GM12878 (cell line): ENCODE data around the gene RIOK1. TPM values are rescaled to one million over a fixed set of nuclear protein-coding genes. Genes with fewer than 3 reads are reported as not detected.
A peak's percentile ranks its signal among the peaks of the same experiment; 100 is the strongest.

Source experiments
- ATAC-seq: fragments of 200-7000 bp; cut with Tn5 transposase; 3 replicates; pipeline ENCODE4 v1.9.1; 2020; ENCODE audit warnings: mild to moderate bottlenecking, moderate library complexity
- Bru-seq: library from RNA; stranded (reverse); fragments of 400-500 nt; gene quantifications from one replicate; lab custom pipeline; 2021; lab: Mats Ljungman, UMichigan
- BruChase-seq, 2 experiments: library from RNA; stranded (reverse); fragments of 400-500 nt; gene quantifications; one replicate each; lab custom pipeline; 2021; lab: Mats Ljungman, UMichigan
- BruUV-seq: library from RNA; stranded (reverse); fragments of 400-500 nt; replicated peaks from 2 replicates; lab custom pipeline; 2021; lab: Mats Ljungman, UMichigan
- CTCF ChIA-PET: fragments of 300-600 bp; sonication (Branson Sonifier 250); formaldehyde crosslinking; extraction: SDS; loops from one replicate; lab custom pipeline; 2021; ENCODE audit warnings: inconsistent platforms; lab: Yijun Ruan, JAX
- POLR2A ChIA-PET: fragments of 350-600 bp; formaldehyde crosslinking; extraction: SDS; loops from one replicate; lab custom pipeline; 2021; ENCODE audit warnings: inconsistent platforms; lab: Charles Lee
- RAD21 ChIA-PET: fragments of 300-600 bp; sonication (Branson Sonifier 250); formaldehyde crosslinking; loops from one replicate; lab custom pipeline; 2023; ENCODE audit warnings: antibody characterized with exemption; ENCODE audit not compliant: unreplicated experiment; lab: Charles Lee
- SMC1A ChIA-PET: fragments of 300-600 bp; sonication (Branson Sonifier 250); formaldehyde crosslinking; loops from one replicate; lab custom pipeline; 2023; ENCODE audit not compliant: unreplicated experiment, uncharacterized antibody; lab: Charles Lee
- DNase-seq: peaks from one replicate; pipeline ENCODE4 v3.0.0-alpha.2; 2011; ENCODE audit warnings: low read depth, low spot score
- FAIRE-seq: peaks from 3 replicates; lab custom pipeline; 2011; peaks lifted over from hg19 to GRCh38; lab: Jason Lieb, UNC
- H2AFZ ChIP-seq: 2 replicates; pipeline ENCODE4 v1.6.0; 2011; ENCODE audit warnings: low read depth, low read length, control low read depth; ENCODE audit not compliant: control insufficient read depth
- H3K27ac ChIP-seq: 2 replicates; pipeline ENCODE4 v1.5.1; 2011; ENCODE audit warnings: control low read depth; ENCODE audit not compliant: control insufficient read depth, insufficient read depth
- H3K27me3 ChIP-seq, 2 experiments: replicated peaks in 1 of 2; 2 replicates each; pipeline versions ENCODE4 v1.6.0 to v1.6.1; 2011; ENCODE audit warnings: low read length in 1 of 2; ENCODE audit not compliant: control insufficient read depth in 2 of 2, insufficient read depth in 2 of 2
- H3K36me3 ChIP-seq, 2 experiments: 2 replicates each; pipeline ENCODE4 v1.5.1; 2011; ENCODE audit warnings: low read length in 1 of 2; ENCODE audit not compliant: control insufficient read depth in 2 of 2, insufficient read depth in 2 of 2
- H3K4me1 ChIP-seq: 2 replicates; pipeline ENCODE4 v1.6.1; 2011; ENCODE audit warnings: mild to moderate bottlenecking, low read length, moderate library complexity, mixed read lengths; ENCODE audit not compliant: control insufficient read depth, insufficient read depth
- H3K4me2 ChIP-seq: 2 replicates; pipeline ENCODE4 v1.6.0; 2011; ENCODE audit warnings: control low read depth; ENCODE audit not compliant: control insufficient read depth, insufficient read depth
- H3K4me3 ChIP-seq: fragments of 200-600 bp; sonication (generic); 2 replicates; pipeline ENCODE4 v1.5.1; 2016
- H3K79me2 ChIP-seq: 2 replicates; pipeline ENCODE4 v1.6.0; 2011; ENCODE audit warnings: low read length; ENCODE audit not compliant: control insufficient read depth, insufficient read depth
- H3K9ac ChIP-seq: 2 replicates; pipeline ENCODE4 v1.8.0; 2011; ENCODE audit warnings: low read length, control low read depth, mixed read lengths; ENCODE audit not compliant: control insufficient read depth, insufficient read depth
- H3K9me3 ChIP-seq: replicated peaks from 3 replicates; pipeline ENCODE4 v1.5.1; 2011; ENCODE audit warnings: mild to moderate bottlenecking, low read length; ENCODE audit not compliant: control insufficient read depth, insufficient read depth
- H4K20me1 ChIP-seq: 2 replicates; pipeline ENCODE4 v1.6.0; 2011; ENCODE audit not compliant: control insufficient read depth, insufficient read depth
- BRCA1 ChIP-seq: IDR thresholded peaks from 2 replicates; pipeline ENCODE4 v1.6.1; 2011; ENCODE audit warnings: low read depth, low read length, improper control_type of control experiment
- MTA2 ChIP-seq: fragments of 450-650 bp; IDR thresholded peaks from 2 replicates; pipeline ENCODE4 v1.6.1; 2016; ENCODE audit warnings: low read depth, mild to moderate bottlenecking, moderate library complexity
- POLR2AphosphoS5 ChIP-seq: IDR thresholded peaks from 2 replicates; pipeline ENCODE4 v1.6.1; 2011; ENCODE audit warnings: mild to moderate bottlenecking, low read length, inconsistent platforms
- SIN3A ChIP-seq: IDR thresholded peaks from 2 replicates; pipeline ENCODE4 v1.6.1; 2012; ENCODE audit warnings: low read depth, low read length, improper control_type of control experiment
- TCF12 ChIP-seq: IDR thresholded peaks from 2 replicates; pipeline ENCODE4 v1.6.1; 2011; ENCODE audit warnings: low read depth, mild to moderate bottlenecking, low read length
- TCF3 ChIP-seq: IDR thresholded peaks from 2 replicates; pipeline ENCODE4 v1.6.1; 2012; ENCODE audit warnings: low read depth, mild to moderate bottlenecking, low read length, borderline replicate concordance; ENCODE audit not compliant: insufficient read depth
- ZNF207 ChIP-seq: fragments of 450-650 bp; IDR thresholded peaks from 2 replicates; pipeline ENCODE4 v1.6.1; 2014; ENCODE audit warnings: antibody characterized with exemption, mild to moderate bottlenecking, borderline replicate concordance
- WGBS: methylation state at CpG from one replicate; pipeline ENCODE4 v1.1.6; 2016; ENCODE audit warnings: low lambda C conversion rate; ENCODE audit not compliant: insufficient replicate concordance, insufficient coverage; ENCODE audit errors: missing lambda C conversion rate; 5-methylcytosine and 5-hydroxymethylcytosine counted together
- in situ Hi-C: fragments of 300-500 bp; cut with MboI; formaldehyde crosslinking; loops from 9 replicates; pipeline ENCODE4 v1.14.3; 2018; ENCODE audit warnings: mixed read lengths
- intact Hi-C: fragments of 100-400 bp; cut with micrococcal nuclease; formaldehyde crosslinking; loops from one replicate; pipeline ENCODE4 v1.14.2; 2022; ENCODE audit not compliant: unreplicated experiment
- long read RNA-seq, 2 experiments: library from polyadenylated mRNA; unstranded; transcript quantifications; one replicate each; pipeline ENCODE4 v2.0.0, GENCODE V29; 2019 to 2020
- polyA minus RNA-seq, 3 experiments: library from RNA; depleted of rRNA, polyadenylated mRNA; stranded (reverse); fragments of >200 nt; gene quantifications; 2 replicates each; pipeline ENCODE4 v1.2.3, GENCODE V29; 2011
- polyA plus RNA-seq, 11 experiments: library from polyadenylated mRNA; depleted of rRNA in 4 of 11; unstranded in 6 of 11; stranded (reverse) in 5 of 11; fragments of >200 nt; fragmentation: Nextera tagmentation in 4 of 11; fragmentation: Illumina TruSeq in 1 of 11; extraction: Ambion mirVana in 4 of 11; extraction: Trizol in 1 of 11; gene quantifications; 1 replicate in 1 of 11; 2 replicates in 10 of 11; pipeline versions ENCODE4 v1.2.1 to v1.2.3, GENCODE V29; 2011 to 2016; ENCODE audit warnings: inconsistent platforms in 2 of 11, missing spikeins in 2 of 11, low read depth in 1 of 11
- total RNA-seq, 4 experiments: library from RNA; depleted of rRNA in 3 of 4; stranded (reverse); fragments of >200 nt in 3 of 4; fragmentation: Illumina TruSeq in 1 of 4; extraction: Trizol in 1 of 4; gene quantifications; 2 replicates each; pipeline versions ENCODE4 v1.2.1 to v1.2.3, GENCODE V29; 2013 to 2021
- TF ChIP-seq, protein P1 (sequence below): fragments of 450-650 bp; IDR thresholded peaks from 2 replicates; pipeline ENCODE4 v1.6.1; 2016; ENCODE audit warnings: mild to moderate bottlenecking, moderate library complexity, borderline replicate concordance
- TF ChIP-seq, protein P2 (sequence below): fragments of 450-650 bp; formaldehyde crosslinking; IDR thresholded peaks from 2 replicates; pipeline ENCODE4 v1.5.0; 2022; ENCODE audit warnings: mild to moderate bottlenecking, missing genetic modification characterization

The RIOK1 gene
- total RNA-seq (2013; cell fraction: nucleolus; rRNA removed) = 64.2 and 67.2 TPM in 2 replicates
- total RNA-seq (2014; rRNA removed) = 36.2 and 44.6 TPM in 2 replicates
- 29.8 and 32.0 TPM in 2 replicates for total RNA-seq (2014; rRNA removed; fragmentation: Illumina TruSeq; extraction: Trizol)
- 29.9 and 30.6 TPM in 2 replicates for total RNA-seq (2021)
- polyA plus RNA-seq (2011; ENCODE audit: low read depth) = 14.5 TPM
- polyA plus RNA-seq (2011; rRNA removed) = 12.2 and 16.1 TPM in 2 replicates
- 26.5 and 28.2 TPM in 2 replicates for polyA plus RNA-seq (2011; cell fraction: cytosol; rRNA removed)
- polyA plus RNA-seq (2011; cell fraction: nucleus; rRNA removed) = 33.6 and 40.0 TPM in 2 replicates
- polyA plus RNA-seq (2012) = 18.0 and 23.1 TPM in 2 replicates
- polyA plus RNA-seq (2014; fragmentation: Illumina TruSeq; extraction: Trizol) = 35.4 and 43.0 TPM in 2 replicates
- 10 to 100 TPM; 31.0 to 40.2 TPM for polyA plus RNA-seq (2014; fragmentation: Nextera tagmentation; extraction: Ambion mirVana)
- 27.5 and 29.2 TPM in 2 replicates for polyA plus RNA-seq (2014; rRNA removed)
- polyA plus RNA-seq (2016; fragmentation: Nextera tagmentation; extraction: Ambion mirVana) = 10 to 100 TPM; 35.8 to 40.3 TPM
- 17.6 and 27.1 TPM in 2 replicates for polyA minus RNA-seq (2011; rRNA and poly(A)+ RNA removed)
- 6.4 and 10.2 TPM in 2 replicates for polyA minus RNA-seq (2011; cell fraction: cytosol; rRNA and poly(A)+ RNA removed)
- 26.1 and 33.0 TPM in 2 replicates for polyA minus RNA-seq (2011; cell fraction: nucleus; rRNA and poly(A)+ RNA removed)
- Bru-seq, nascent RNA = percentile 88 among the genes with signal in this experiment
- BruChase-seq, experiment 1, labeled RNA remaining after a 6-hour chase = percentile 87 among the genes with signal in this experiment
- BruChase-seq, experiment 2, labeled RNA remaining after a 2-hour chase = percentile 90 among the genes with signal in this experiment
- long read RNA-seq, experiment 1, transcript RIOK1-202 (17 exons, 2,810 nt) = major isoform, 26 of 56 reads
- long read RNA-seq, experiment 1, partial matches to known transcripts = 18 of 56 reads
- long read RNA-seq, experiment 1, other reads (novel, unspliced or antisense) = 12 of 56 reads
- long read RNA-seq, experiment 2, transcript RIOK1-202 (17 exons, 2,810 nt) = major isoform, 183 of 448 reads
- long read RNA-seq, experiment 2, partial matches to known transcripts = 209 of 448 reads
- long read RNA-seq, experiment 2, other reads (novel, unspliced or antisense) = 56 of 448 reads

DNA sequence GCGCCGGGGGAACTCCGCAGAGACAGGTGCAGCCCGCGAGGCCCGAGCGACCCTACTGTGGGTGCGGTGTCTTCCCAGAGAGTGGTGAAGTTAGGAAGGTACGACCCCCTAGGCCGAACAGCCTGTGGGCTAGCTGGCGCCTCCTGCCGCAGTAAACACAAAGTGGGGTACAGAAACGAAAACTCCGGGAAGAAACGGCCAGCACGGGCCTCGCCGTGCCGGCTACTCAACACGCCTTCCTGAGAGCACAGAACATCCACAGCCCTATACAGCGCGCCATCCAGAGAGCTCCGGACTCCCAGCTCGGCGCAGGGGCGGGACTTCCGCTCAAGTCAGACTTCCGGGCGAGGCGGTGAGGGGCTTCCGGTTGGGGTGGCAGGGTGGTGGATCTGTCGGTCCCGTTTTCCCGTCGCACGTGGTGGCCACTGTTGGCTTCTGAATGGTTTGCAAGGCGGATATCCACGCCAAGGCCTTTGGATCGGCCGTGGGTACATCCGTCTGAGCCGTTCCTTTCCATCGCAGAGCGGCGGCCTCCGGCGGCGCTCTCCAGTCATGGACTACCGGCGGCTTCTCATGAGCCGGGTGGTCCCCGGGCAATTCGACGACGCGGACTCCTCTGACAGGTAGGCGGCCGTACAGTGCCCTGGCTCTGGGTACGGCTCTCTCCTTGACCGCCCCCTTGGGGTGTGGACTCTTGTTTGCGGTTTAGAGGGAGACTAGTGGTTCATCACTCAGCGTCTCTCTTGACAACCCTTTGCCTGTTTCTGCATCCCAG lies at the start of gene RIOK1, which contains the start of gene CAGE1:
Gene RIOK1, plus strand, starts transcription at position 358 of the 775 bp plus-strand sequence. Its CDS starts 195 bp downstream, at position 553.
Gene CAGE1, minus strand, starts transcription at position 292 of the 775 bp plus-strand sequence. CDS start 2,569 bp downstream, outside the sequence.
- FAIRE-seq = peak; percentile 95
- in situ Hi-C loops = no loop called here
- SMC1A ChIA-PET = interaction anchor here (0.8 to 5.6 kb wide), 11 partner anchors 12 to 713 kb away, joined by 3 to 41 read pairs (median 3); partner anchors contain the start of genes SNRNP48 and SSR1
- TF ChIP-seq TCF3 (peak; percentile 64; the same call in 1 of the 2 replicates), POLR2AphosphoS5 (peak; percentile 99), MTA2 (peak; percentile 55), ZNF207 (peak; percentile 61), TCF12 (peak; percentile 83; the same call in 1 of the 2 replicates), BRCA1 (no peak), SIN3A (peak; percentile 79)
- TF ChIP-seq, protein P1, sequence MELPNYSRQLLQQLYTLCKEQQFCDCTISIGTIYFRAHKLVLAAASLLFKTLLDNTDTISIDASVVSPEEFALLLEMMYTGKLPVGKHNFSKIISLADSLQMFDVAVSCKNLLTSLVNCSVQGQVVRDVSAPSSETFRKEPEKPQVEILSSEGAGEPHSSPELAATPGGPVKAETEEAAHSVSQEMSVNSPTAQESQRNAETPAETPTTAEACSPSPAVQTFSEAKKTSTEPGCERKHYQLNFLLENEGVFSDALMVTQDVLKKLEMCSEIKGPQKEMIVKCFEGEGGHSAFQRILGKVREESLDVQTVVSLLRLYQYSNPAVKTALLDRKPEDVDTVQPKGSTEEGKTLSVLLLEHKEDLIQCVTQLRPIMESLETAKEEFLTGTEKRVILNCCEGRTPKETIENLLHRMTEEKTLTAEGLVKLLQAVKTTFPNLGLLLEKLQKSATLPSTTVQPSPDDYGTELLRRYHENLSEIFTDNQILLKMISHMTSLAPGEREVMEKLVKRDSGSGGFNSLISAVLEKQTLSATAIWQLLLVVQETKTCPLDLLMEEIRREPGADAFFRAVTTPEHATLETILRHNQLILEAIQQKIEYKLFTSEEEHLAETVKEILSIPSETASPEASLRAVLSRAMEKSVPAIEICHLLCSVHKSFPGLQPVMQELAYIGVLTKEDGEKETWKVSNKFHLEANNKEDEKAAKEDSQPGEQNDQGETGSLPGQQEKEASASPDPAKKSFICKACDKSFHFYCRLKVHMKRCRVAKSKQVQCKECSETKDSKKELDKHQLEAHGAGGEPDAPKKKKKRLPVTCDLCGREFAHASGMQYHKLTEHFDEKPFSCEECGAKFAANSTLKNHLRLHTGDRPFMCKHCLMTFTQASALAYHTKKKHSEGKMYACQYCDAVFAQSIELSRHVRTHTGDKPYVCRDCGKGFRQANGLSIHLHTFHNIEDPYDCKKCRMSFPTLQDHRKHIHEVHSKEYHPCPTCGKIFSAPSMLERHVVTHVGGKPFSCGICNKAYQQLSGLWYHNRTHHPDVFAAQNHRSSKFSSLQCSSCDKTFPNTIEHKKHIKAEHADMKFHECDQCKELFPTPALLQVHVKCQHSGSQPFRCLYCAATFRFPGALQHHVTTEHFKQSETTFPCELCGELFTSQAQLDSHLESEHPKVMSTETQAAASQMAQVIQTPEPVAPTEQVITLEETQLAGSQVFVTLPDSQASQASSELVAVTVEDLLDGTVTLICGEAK = peak; percentile 97
- TF ChIP-seq, protein P2, sequence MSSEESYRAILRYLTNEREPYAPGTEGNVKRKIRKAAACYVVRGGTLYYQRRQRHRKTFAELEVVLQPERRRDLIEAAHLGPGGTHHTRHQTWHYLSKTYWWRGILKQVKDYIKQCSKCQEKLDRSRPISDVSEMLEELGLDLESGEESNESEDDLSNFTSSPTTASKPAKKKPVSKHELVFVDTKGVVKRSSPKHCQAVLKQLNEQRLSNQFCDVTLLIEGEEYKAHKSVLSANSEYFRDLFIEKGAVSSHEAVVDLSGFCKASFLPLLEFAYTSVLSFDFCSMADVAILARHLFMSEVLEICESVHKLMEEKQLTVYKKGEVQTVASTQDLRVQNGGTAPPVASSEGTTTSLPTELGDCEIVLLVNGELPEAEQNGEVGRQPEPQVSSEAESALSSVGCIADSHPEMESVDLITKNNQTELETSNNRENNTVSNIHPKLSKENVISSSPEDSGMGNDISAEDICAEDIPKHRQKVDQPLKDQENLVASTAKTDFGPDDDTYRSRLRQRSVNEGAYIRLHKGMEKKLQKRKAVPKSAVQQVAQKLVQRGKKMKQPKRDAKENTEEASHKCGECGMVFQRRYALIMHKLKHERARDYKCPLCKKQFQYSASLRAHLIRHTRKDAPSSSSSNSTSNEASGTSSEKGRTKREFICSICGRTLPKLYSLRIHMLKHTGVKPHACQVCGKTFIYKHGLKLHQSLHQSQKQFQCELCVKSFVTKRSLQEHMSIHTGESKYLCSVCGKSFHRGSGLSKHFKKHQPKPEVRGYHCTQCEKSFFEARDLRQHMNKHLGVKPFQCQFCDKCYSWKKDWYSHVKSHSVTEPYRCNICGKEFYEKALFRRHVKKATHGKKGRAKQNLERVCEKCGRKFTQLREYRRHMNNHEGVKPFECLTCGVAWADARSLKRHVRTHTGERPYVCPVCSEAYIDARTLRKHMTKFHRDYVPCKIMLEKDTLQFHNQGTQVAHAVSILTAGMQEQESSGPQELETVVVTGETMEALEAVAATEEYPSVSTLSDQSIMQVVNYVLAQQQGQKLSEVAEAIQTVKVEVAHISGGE (CRISPR knock-in tag) = peak; percentile 67

More for the DNA sequence above, at the start of gene RIOK1, which contains the start of gene CAGE1:
- peak within 1 kb of the TSS; percentile 96 for H2AFZ ChIP-seq
- peak within 1 kb of the TSS; percentile 91 for H3K9ac ChIP-seq
- H4K20me1 ChIP-seq = no peaks in the 10 kb centered on the region
- peak within 1 kb of the TSS; percentile 89 for H3K4me3 ChIP-seq
- ChIA-PET POLR2A (interaction anchor here (0.5 to 1.7 kb wide), 10 partner anchors 11 to 200 kb away, joined by 3 to 6 read pairs (median 4); partner anchors contain the start of genes SNRNP48 and SSR1), CTCF (interaction anchor here (1.2 to 6.0 kb wide), 3 partner anchors 58 to 713 kb away, joined by 4 to 67 read pairs (median 4); no protein-coding TSS in a partner anchor), RAD21 (interaction anchor here (0.5 to 1.9 kb wide), 6 partner anchors 65 to 200 kb away, joined by 3 to 14 read pairs (median 6); partner anchors contain the start of genes SNRNP48 and SSR1)
- intact Hi-C loops = loop anchor here (1.0 to 10.0 kb wide), 3 partner anchors 76 to 205 kb away; partner anchors contain the start of genes SNRNP48 and SSR1
- H3K27ac ChIP-seq = peak within 1 kb of the TSS; percentile 89
- peak within 1 kb of the TSS; percentile 88 for H3K4me2 ChIP-seq
- peak; percentile 74 for DNase-seq
- peaks cover 0 to 2% of the 10 kb centered on the region in 2 experiments; a peak in 2 of 4 replicates for H3K36me3 ChIP-seq
- H3K4me1 ChIP-seq = no peaks in the 10 kb centered on the region; the same call in 1 of the 2 replicates
- ATAC-seq = peak; percentile 96
- no TSS peak for BruUV-seq
- no peaks in the 10 kb centered on the region for H3K9me3 ChIP-seq
- no peaks in the 10 kb centered on the region for H3K27me3 ChIP-seq
- peaks cover 41% of the 10 kb centered on the region for H3K79me2 ChIP-seq
- WGBS = under 1% methylated on average over 62 of the region's 62 CpGs
